Loucy (cell line): Measurements from ENCODE around the gene KIAA0825.

Experiments used
- H2AFZ ChIP-seq: fragments of 200-600 bp; sonication (generic); 2 replicates; pipeline ENCODE4 v1.6.0; 2016; ENCODE audit warnings: antibody characterized with exemption, mild to moderate bottlenecking, low read length, moderate library complexity
- H3F3A ChIP-seq: fragments of 200-600 bp; 2 replicates; pipeline ENCODE4 v1.6.0; 2016; ENCODE audit warnings: antibody characterized with exemption, low read depth, mild to moderate bottlenecking
- H3K27me3 ChIP-seq: fragments of 200-600 bp; sonication (generic); 2 replicates; pipeline ENCODE4 v1.6.1; 2014; ENCODE audit warnings: low read length, mild to moderate bottlenecking; ENCODE audit not compliant: insufficient read depth, poor library complexity, severe bottlenecking
- H3K36me3 ChIP-seq: fragments of 200-600 bp; sonication (generic); 2 replicates; pipeline ENCODE4 v1.6.1; 2016; ENCODE audit warnings: low read length; ENCODE audit not compliant: insufficient read depth
- H3K4me1 ChIP-seq: fragments of 200-600 bp; sonication (generic); 2 replicates; pipeline ENCODE4 v1.5.1; 2014; ENCODE audit warnings: low read length, mild to moderate bottlenecking; ENCODE audit not compliant: insufficient read depth, poor library complexity, severe bottlenecking
- H3K4me2 ChIP-seq: fragments of 200-600 bp; sonication (generic); 2 replicates; pipeline ENCODE4 v1.6.0; 2014; ENCODE audit warnings: antibody characterized with exemption, low read length, low read depth, mild to moderate bottlenecking; ENCODE audit not compliant: poor library complexity, severe bottlenecking
- H3K4me3 ChIP-seq: fragments of 200-600 bp; sonication (generic); 2 replicates; pipeline ENCODE4 v1.5.1; 2014; ENCODE audit warnings: low read length, mild to moderate bottlenecking, mixed read lengths; ENCODE audit not compliant: poor library complexity, severe bottlenecking
- H3K79me2 ChIP-seq: fragments of 200-600 bp; sonication (generic); 2 replicates; pipeline ENCODE4 v1.6.1; 2014; ENCODE audit warnings: low read length; ENCODE audit not compliant: insufficient read depth
- H3K9ac ChIP-seq: fragments of 200-600 bp; sonication (generic); 2 replicates; pipeline ENCODE4 v1.6.0; 2014; ENCODE audit warnings: mild to moderate bottlenecking, low read depth, low read length, moderate library complexity; ENCODE audit not compliant: poor library complexity, severe bottlenecking
- H3K9me2 ChIP-seq: fragments of 200-600 bp; sonication (generic); replicated peaks from 2 replicates; pipeline ENCODE4 v1.6.1; 2016; ENCODE audit warnings: low read depth, low read length, mixed read lengths
- H3K9me3 ChIP-seq: fragments of 200-600 bp; sonication (generic); 2 replicates; pipeline ENCODE4 v1.6.1; 2014; ENCODE audit warnings: mild to moderate bottlenecking, antibody characterized with exemption, low read length, low read depth; ENCODE audit not compliant: insufficient read depth
- H4K20me1 ChIP-seq: fragments of 200-600 bp; sonication (generic); 2 replicates; pipeline ENCODE4 v1.6.0; 2014; ENCODE audit warnings: antibody characterized with exemption, low read length, mild to moderate bottlenecking; ENCODE audit not compliant: insufficient read depth, poor library complexity, severe bottlenecking
- CTCF ChIP-seq: fragments of 200-600 bp; sonication (generic); conservative IDR thresholded peaks from 2 replicates; pipeline ENCODE4 v1.5.1; 2014; ENCODE audit warnings: mild to moderate bottlenecking, antibody characterized with exemption, low read length
- EZH2phosphoT487 ChIP-seq: fragments of 200-600 bp; IDR thresholded peaks from 2 replicates; pipeline ENCODE4 v1.6.1; 2018; ENCODE audit warnings: antibody characterized with exemption, mild to moderate bottlenecking, moderate library complexity, borderline replicate concordance

KIAA0825 gene

DNA sequence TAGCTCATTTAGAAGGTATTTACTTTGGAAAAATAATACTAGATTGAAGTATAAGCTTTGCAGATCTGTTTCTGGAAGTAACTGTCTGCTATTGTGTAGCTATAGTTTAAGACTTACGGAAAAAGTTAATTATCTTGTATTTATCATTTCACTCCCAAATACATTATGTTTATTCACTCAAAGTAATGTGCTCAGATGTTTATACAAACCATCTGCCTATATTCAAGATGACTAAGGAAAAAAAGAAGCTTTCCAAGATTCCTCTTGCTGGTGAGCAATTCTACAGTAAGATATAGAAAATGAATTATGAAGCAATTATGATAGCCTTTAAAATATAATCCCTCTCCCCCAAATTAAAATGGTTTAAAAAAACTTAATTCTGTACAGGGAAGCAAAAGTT is 137.9 kb downstream of the KIAA0825 start:
- H2AFZ ChIP-seq, result no peak overlapping the region
- no peaks in the 10 kb centered on the region for H3K27me3 ChIP-seq
- H3K79me2 ChIP-seq, result no peaks in the 10 kb centered on the region
- TF ChIP-seq EZH2phosphoT487, result no peak
- no peak for TF ChIP-seq CTCF
- no peaks in the 10 kb centered on the region for H3K4me1 ChIP-seq
- no peak overlapping the region for H3K9ac ChIP-seq
- H3K36me3 ChIP-seq, result no peaks in the 10 kb centered on the region
- H3F3A ChIP-seq, result no peaks in the 10 kb centered on the region
- H3K4me3 ChIP-seq, result no peak overlapping the region
- no peak overlapping the region for H3K4me2 ChIP-seq
- H4K20me1 ChIP-seq, result no peaks in the 10 kb centered on the region
- H3K9me3 ChIP-seq, result no peaks in the 10 kb centered on the region
- no peaks in the 10 kb centered on the region for H3K9me2 ChIP-seq

GRCh38 chr5:94473936-94474335 is 144.5 kb downstream of the KIAA0825 start:
- H3K36me3 ChIP-seq, result no peaks in the 10 kb centered on the region
- no peaks in the 10 kb centered on the region for H3K79me2 ChIP-seq
- no peaks in the 10 kb centered on the region for H3K9me2 ChIP-seq
- TF ChIP-seq CTCF (no peak), EZH2phosphoT487 (no peak)
- no peak overlapping the region for H3K9ac ChIP-seq
- H2AFZ ChIP-seq, result no peak overlapping the region
- no peaks in the 10 kb centered on the region for H3K4me1 ChIP-seq
- H3K4me2 ChIP-seq, result no peak overlapping the region
- H3K9me3 ChIP-seq, result no peaks in the 10 kb centered on the region
- H3K27me3 ChIP-seq, result no peaks in the 10 kb centered on the region
- H4K20me1 ChIP-seq, result no peaks in the 10 kb centered on the region
- H3K4me3 ChIP-seq, result no peak overlapping the region
- no peaks in the 10 kb centered on the region for H3F3A ChIP-seq

DNA sequence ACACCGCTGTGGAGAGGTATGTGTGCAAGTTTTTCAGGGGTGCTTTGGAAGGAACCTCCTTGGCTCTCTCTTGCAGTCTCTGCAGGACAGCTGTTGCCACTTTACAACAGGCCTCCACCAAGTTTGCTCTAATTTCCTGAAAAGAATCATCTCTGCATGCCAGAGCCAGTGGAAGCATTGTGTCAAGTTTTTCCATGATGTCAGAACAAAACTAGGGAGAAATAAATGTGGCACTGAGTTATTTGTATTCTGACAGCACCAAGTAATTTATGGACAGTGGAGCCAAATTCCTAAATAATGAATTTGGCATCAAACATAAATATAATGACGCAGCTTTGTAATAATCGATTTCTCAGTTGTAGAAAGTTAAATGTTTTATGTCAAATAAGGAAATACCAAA is 146.9 kb downstream of the KIAA0825 start:
- Histone ChIP-seq H3K9me3 (no peaks in the 10 kb centered on the region), H3K9me2 (no peaks in the 10 kb centered on the region), H3F3A (no peaks in the 10 kb centered on the region), H2AFZ (no peak overlapping the region), H3K36me3 (no peaks in the 10 kb centered on the region), H3K4me1 (no peaks in the 10 kb centered on the region), H4K20me1 (no peaks in the 10 kb centered on the region), H3K79me2 (no peaks in the 10 kb centered on the region), H3K27me3 (no peaks in the 10 kb centered on the region), H3K4me3 (no peak overlapping the region), H3K9ac (no peak overlapping the region), H3K4me2 (no peak overlapping the region)
- TF ChIP-seq EZH2phosphoT487 (no peak), CTCF (no peak)
